GM21737 (cell line): ENCODE measurements around the gene PEX3.

Experiments used
- ATAC-seq: cut with Tn5 transposase; IDR thresholded peaks from one replicate; pipeline ENCODE4 v1.9.1; 2021; ENCODE audit warnings: mild to moderate bottlenecking, moderate library complexity; ENCODE audit not compliant: unreplicated experiment

The PEX3 gene

GRCh38 chr6:143536866-143537691, 86.5 kb downstream of the PEX3 start:
- peak; percentile 56 for ATAC-seq

GRCh38 chr6:143538374-143538773, 87.8 kb downstream of the PEX3 start:
- ATAC-seq, result no peak

DNA sequence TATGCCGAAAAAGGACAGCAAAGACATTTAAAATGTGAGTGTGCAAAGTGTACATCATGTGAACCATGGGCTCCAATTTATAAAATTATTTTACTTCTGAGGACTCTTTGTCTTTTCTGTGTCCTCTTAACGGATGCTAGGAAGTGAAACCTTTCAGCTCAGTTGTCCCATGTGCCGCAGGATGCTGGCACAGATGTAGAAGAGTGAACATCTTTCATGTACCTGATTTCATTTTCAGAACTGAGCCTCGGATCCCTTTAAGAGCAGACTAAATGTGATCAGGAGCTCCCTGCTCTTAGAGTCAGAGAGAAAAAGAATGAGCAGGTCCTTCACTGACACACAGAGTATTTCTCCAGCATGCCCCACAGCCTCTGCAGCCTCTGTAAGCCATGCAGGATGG, 88.5 kb downstream of the PEX3 start:
- no peak for ATAC-seq

GRCh38 chr6:143539734-143540133, 89.1 kb downstream of the PEX3 start:
- no peak for ATAC-seq

DNA sequence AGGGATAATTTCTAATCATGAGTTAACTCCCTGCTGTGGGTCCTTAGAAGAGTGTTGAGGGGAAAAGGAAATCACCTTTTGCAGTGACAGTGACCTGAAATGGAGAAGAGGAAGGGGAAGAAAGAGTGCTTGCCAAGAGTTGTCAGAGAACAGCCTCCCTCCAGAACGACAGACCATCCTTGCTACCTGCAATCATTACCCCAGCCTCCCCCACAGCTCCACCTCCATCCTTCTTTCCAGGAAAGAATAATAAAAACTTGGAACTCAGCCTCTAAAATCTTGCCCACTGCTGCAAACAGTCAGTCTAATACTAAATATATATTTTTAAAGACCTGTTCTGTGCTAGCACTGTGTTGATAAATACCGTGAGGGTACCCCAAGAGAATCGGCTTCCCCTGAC, 89.6 kb downstream of the PEX3 start:
- no peak for ATAC-seq
